Stimulated activated CD8-positive, alpha-beta memory T cell treated with anti-CD3 and anti-CD28 coated beads, Interleukin-7, amount 100 ng/mL, for 1 hour (primary cell): ENCODE data around the gene UBTF.

Source experiments
- DNase-seq, 2 donors: peaks; one replicate each; pipeline ENCODE4 v3.0.0-alpha.2; 2020; ENCODE audit warnings: low read depth in 2 of 2

Gene UBTF

DNA sequence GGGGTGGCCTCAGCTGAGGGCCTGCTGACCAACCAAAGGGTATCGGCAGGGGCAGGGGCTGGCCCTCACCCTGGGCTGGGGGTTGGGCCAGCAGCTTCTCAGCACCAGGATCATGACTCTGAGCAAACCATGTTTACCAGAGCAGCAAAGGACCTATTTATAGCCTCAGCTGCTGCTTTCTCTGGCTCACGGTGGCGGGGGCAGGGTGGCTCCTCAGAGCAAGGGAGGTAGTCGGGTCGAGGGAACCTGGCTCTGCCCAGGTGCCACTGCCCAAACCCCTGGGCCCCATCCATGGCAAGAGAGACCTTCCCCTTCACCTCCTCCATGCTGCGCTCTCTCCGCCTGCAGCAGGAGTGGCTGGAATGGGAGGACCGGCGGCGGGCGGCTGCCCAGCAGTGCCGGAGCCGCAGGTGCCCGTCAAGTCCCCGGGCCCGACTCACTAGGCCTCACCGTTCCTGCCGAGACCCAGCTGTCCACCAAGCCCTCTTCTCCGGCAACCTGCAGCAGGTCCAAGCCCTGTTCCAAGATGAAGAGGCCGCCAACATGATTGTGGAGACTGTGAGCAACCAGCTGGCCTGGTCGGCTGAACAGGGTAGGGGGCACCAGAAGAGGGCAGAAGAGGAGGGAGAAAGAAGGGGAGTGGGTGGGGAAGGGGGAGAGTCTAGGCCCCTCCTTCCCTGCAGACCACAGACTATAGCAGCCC, 48.8 kb downstream of the UBTF start, which contains the start of gene ASB16:
TSS of gene ASB16 (plus strand) at position 206 of the 703 bp plus-strand sequence. CDS start at position 292, 86 bp downstream.
- no peak for DNase-seq

DNA sequence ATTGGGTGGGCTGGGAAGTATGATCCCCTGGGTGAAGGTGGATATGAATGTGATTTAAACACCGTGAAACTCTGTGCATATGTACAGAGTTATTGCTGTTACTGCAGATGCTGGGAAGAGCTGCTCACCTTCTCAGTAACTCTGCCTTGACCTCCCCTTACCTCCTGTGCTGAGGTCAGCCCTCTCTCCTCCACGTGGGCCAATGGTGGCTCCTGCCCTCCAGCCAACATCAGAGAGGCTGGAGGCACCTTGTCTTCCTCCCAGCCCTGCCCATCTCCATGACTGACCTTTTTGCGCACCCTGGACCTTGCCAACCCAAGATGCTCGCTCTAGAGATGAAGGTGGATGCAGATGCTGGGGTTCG, 49.4 kb downstream of the UBTF start:
- no peak for DNase-seq

DNA sequence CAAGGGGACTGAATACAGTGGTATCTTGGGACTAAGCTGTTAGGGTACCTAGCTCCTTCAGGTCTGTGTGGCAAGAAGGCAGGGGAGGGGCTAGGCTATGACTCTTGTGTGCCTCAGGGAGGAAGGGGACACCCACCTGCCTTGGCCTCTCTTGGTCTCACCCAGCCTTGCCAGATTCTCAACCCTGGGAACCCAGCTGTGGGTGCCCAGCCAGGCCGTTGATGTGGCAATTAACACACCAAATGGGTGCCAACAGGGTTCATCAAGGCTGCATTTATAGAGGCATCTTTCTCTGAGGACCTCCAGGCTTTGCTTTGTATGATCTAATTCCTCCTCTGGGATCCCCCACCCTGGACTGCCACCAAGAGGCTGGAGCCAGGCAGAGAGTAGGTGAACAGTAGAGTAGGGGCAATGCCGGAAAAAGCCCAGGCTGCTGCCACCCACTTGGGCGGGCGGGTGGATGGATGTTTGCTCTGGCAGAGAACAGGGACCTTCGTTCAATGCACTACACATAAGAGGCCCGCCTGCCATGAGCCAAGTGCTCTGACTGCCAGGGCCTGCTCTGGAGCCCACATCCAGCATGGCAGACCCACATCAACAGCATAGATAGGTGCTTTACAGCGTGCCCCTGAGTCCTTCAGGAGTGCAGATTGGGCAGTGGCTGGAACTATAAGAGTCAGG, 52.2 kb downstream of the UBTF start:
- DNase-seq: no peak

DNA sequence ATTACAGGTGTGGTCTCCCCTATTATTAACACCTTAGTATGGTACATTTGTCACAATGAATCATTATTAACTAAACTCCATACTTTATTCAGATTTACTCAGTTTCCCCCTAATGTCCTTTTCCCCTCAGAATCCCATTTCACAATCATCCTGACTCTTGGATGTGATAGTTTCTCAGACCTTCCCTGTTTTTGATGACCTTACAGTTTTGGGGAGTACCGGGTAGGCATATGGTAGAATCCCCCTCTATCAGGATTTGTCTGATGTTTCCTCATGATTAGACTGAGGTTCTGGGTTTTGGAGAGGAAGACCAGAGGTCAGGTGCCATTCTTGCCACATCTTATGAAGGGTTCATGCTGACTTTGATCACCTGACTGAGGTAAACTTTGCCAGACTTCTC, 55.0 kb downstream of the UBTF start:
- DNase-seq: no peak

DNA sequence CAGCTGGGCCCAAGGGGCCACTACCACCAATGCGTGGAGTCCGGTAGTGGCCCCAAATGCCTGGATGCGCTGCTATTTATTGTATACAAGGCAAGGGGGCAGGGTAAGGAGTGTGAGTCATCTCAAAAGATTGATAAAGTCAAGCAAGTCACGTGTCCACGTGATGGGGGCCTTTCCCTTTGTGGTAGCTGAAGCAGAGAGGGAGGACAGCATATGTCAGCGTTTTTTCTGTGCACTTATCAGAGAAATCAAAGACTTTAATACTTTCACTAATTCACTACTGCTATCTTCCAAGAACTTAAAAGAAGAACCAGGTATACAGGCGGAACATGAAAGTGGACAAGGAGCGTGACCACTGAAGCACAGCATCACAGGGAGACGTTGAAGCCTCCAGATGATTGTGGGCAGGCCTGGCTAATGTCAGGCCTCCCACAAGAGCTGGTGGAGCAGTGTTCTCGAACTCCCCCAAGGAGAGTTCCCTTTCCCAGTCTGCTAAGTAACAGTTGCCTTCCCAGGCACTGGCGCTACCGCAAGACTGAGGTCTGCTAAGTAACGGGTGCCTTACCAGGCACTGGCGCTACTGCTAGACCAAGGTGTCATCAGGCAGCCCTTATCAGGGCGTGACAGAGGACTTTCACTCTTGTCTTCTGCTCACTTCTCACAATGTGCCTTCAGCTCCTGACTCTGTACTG, 59.8 kb downstream of the UBTF start:
- DNase-seq: no peak

DNA sequence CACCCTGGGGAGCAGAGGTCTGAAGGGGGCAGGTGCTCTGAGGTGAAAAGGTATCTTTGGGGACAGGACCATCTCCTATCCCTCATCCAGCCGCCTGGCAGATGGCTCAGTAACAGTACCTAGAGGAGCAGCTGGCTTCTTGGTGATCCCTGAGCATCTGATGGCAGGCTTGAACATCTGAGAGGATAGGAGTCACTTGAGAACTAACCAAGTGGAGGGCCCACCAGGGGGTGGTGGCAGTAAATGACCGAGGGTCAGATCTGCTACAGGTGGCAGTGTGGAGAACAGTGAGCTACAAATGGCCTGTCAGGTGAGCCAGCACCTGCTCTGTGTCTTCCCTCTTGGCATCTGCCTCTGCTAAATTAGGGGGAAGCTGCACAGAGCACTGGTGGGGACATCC, 64.0 kb downstream of the UBTF start:
- DNase-seq: no peak
